Measurements from ENCODE around the gene SCAPER. TPM values are rescaled to one million over a fixed set of nuclear protein-coding genes. Genes with fewer than 3 reads are reported as not detected.

The SCAPER gene
- total RNA-seq, 2 experiments from 2014 or later = 31.4 to 32.7 TPM

DNA sequence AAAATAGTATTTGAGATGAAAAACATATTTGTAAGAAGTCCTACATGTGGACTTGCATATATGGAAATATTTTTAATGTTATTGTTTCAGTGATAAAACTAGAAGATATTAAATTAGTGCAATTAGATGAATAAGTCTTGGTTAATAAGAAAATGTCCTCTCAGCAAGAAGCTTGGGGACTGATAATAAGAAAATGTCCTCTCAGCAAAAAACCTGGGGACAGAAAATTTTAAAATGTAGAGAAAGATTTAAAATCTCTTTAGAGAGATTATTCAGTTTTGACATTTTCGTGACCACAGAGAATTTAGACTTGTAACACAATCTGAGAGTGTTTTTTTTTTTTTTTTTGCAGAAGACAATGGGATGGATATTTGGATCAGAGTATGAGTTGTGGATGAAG lies 412.6 kb downstream of the SCAPER start:
- no peak overlapping the region for H3K4me3 Mint-ChIP-seq
- ATAC-seq (no peak), DNase-seq (no peak)
- no peak overlapping the region for H3K27ac Mint-ChIP-seq
- peaks cover 2% of the 10 kb centered on the region for H3K36me3 Mint-ChIP-seq (ENCODE audit: low read depth)
- H3K4me1 Mint-ChIP-seq (ENCODE audit: low read depth) = no peaks in the 10 kb centered on the region
- ChIA-PET POLR2A (no interaction called here), CTCF (no interaction called here)
- no peaks in the 10 kb centered on the region for H3K27me3 Mint-ChIP-seq
- no peaks in the 10 kb centered on the region for H3K9me3 Mint-ChIP-seq
- intact Hi-C loops (cut with micrococcal nuclease) = no loop called here
- no peak for TF ChIP-seq CTCF (IDR thresholded peaks at IDR 0.05)

GRCh38 chr15:76483752-76484151 lies 421.4 kb downstream of the SCAPER start:
- H3K27ac Mint-ChIP-seq = no peak overlapping the region
- intact Hi-C loops (cut with micrococcal nuclease) = no loop called here
- H3K9me3 Mint-ChIP-seq = no peaks in the 10 kb centered on the region
- no peaks in the 10 kb centered on the region for H3K36me3 Mint-ChIP-seq (ENCODE audit: low read depth)
- H3K27me3 Mint-ChIP-seq = no peaks in the 10 kb centered on the region
- ChIA-PET CTCF (no interaction called here), POLR2A (no interaction called here)
- H3K4me3 Mint-ChIP-seq = no peak overlapping the region
- no peaks in the 10 kb centered on the region for H3K4me1 Mint-ChIP-seq (ENCODE audit: low read depth)
- ATAC-seq (no peak), DNase-seq (no peak)
- TF ChIP-seq CTCF (IDR thresholded peaks at IDR 0.05) = no peak

GRCh38 chr15:76483018-76483417 lies 422.1 kb downstream of the SCAPER start:
- DNase-seq = no peak
- no peak overlapping the region for H3K27ac Mint-ChIP-seq
- no peak for ATAC-seq
- no peaks in the 10 kb centered on the region for H3K27me3 Mint-ChIP-seq
- ChIA-PET CTCF (interaction anchor here (1.3 kb wide), 1 partner anchor 11 kb away, joined by 3 read pairs; no protein-coding TSS in a partner anchor), POLR2A (no interaction called here)
- no peaks in the 10 kb centered on the region for H3K36me3 Mint-ChIP-seq (ENCODE audit: low read depth)
- H3K9me3 Mint-ChIP-seq = no peaks in the 10 kb centered on the region
- no peak overlapping the region for H3K4me3 Mint-ChIP-seq
- H3K4me1 Mint-ChIP-seq (ENCODE audit: low read depth) = no peaks in the 10 kb centered on the region
- intact Hi-C loops (cut with micrococcal nuclease) = no loop called here
- TF ChIP-seq CTCF (IDR thresholded peaks at IDR 0.05) = no peak

DNA sequence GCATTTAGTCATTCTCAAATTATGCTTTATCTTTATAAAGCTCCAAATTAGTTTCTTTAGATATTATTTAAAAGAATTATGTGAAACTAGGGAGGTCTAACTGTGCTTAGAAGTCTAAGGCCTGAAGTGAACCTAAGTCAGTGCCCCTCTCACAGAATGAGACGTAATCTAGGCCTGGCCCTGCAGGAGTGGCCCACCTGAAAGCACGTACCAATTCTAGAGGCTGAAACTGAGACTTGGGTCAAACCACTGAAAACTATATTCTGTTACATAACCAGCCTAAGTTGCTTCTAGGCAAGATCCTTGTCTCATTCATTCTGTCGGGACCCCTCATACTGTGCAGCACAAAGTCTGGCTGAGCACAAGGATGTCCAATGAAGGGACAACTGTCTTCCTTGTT lies 424.9 kb downstream of the SCAPER start:
- Mint-ChIP-seq H3K9me3 (no peaks in the 10 kb centered on the region), H3K4me1 (ENCODE audit: low read depth) (no peaks in the 10 kb centered on the region), H3K27ac (no peak overlapping the region), H3K27me3 (no peaks in the 10 kb centered on the region), H3K4me3 (no peak overlapping the region), H3K36me3 (ENCODE audit: low read depth) (no peaks in the 10 kb centered on the region)
- ATAC-seq = no peak
- no peak for TF ChIP-seq CTCF (IDR thresholded peaks at IDR 0.05)
- CTCF ChIA-PET = interaction anchor here (0.9 kb wide), 1 partner anchor 46 kb away, joined by 3 read pairs; no protein-coding TSS in a partner anchor
- intact Hi-C loops (cut with micrococcal nuclease) = no loop called here
- POLR2A ChIA-PET = no interaction called here
- no peak for DNase-seq

DNA sequence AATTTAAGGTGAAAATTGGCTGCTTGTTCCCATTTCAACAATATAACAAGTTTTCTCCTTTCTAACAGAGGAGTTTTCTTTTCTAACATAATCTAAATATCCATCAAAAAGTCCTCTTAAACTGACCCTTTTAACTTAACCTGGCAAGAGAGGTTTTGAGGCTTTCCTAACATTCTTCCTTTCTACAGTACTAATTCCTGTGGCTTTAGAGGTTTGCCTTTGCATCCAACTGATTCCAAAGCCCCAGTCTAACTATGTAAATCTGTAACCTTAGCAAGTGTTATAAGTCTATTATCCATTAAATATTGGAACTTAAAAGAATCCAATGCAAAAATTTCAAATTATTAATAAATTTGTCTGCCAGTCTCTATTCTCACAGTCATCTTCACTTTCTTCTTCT lies 434.4 kb downstream of the SCAPER start:
- ATAC-seq (no peak), DNase-seq (no peak)
- H3K4me3 Mint-ChIP-seq = no peak overlapping the region
- POLR2A ChIA-PET = no interaction called here
- peaks cover 14% of the 10 kb centered on the region for H3K9me3 Mint-ChIP-seq
- no peaks in the 10 kb centered on the region for H3K4me1 Mint-ChIP-seq (ENCODE audit: low read depth)
- H3K27me3 Mint-ChIP-seq = no peaks in the 10 kb centered on the region
- CTCF ChIA-PET = no interaction called here
- TF ChIP-seq CTCF (IDR thresholded peaks at IDR 0.05) = no peak
- peaks cover 56% of the 10 kb centered on the region for H3K36me3 Mint-ChIP-seq (ENCODE audit: low read depth)
- intact Hi-C loops (cut with micrococcal nuclease) = no loop called here
- H3K27ac Mint-ChIP-seq = no peak overlapping the region
